Brain microvascular endothelial cell (primary cell): ENCODE measurements around the gene B3GAT3.

Experiments
- DNase-seq: peaks from one replicate; pipeline ENCODE4 v3.0.0-alpha.2; 2020
- H3K27ac ChIP-seq: fragments of 250-450 bp; sonication (Bioruptor Pico); 2 replicates; pipeline ENCODE4 v1.5.1; 2020; ENCODE audit warnings: mild to moderate bottlenecking, moderate library complexity
- H3K27me3 ChIP-seq: fragments of 250-450 bp; sonication (Bioruptor Pico); replicated peaks from 2 replicates; pipeline ENCODE4 v1.5.1; 2020; ENCODE audit warnings: mild to moderate bottlenecking
- H3K36me3 ChIP-seq: fragments of 250-450 bp; sonication (Bioruptor Pico); replicated peaks from 2 replicates; pipeline ENCODE4 v1.5.1; 2020; ENCODE audit warnings: mild to moderate bottlenecking
- H3K4me3 ChIP-seq: 2 replicates; pipeline ENCODE4 v1.5.1; 2011; ENCODE audit warnings: low read depth, mild to moderate bottlenecking, control low read depth, low read length, moderate library complexity
- CTCF ChIP-seq: IDR thresholded peaks from 2 replicates; pipeline ENCODE4 v1.5.1; 2011; ENCODE audit warnings: low read depth, mild to moderate bottlenecking, moderate library complexity, low read length, control low read depth, inconsistent platforms; ENCODE audit errors: missing control alignments
- in situ Hi-C: cut with HindIII; loops from 2 replicates; pipeline ENCODE4 v1.10.0; 2017; ENCODE audit warnings: low sequenced_read_pairs, low pct_ligation_motif_present

The B3GAT3 gene

DNA sequence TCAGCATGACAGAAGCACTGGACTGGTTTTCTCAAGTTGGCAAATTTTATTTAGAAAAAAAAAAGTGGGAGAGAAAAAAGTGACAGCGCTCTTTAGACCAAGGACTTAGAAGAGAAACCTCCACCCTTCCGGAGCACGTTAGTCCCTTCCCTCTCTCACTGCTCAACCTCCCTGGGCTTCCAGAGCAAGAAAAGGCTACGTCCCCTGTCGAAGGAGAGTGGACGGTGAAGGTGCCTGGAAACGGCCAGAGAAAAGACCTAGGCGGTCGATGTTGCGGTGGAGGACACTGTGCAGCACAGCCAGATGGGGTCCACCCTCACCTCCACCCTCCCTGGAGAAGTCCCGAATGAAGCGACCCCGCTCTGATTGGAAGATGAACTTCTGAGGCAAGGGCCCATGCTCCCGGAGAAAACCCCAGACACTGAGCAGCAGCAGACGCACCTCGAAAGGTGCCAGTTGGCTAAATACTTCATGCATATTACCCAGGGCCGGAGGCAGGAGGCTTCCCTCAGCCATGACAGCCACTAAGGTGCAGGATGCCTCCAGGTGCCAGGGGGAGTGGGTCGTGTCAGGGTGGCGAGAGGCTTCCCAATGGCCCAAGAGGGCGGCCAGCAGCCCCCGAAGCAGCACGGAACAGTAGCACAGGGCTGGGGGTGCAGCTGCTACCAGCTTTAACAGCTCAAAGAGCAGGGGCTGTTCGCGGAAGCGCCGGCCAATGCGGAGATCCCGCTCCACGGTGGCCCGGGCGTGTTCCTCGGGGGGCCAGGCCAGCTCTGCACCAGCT, 25.2 kb upstream of the B3GAT3 start:
- H3K4me3 ChIP-seq: no peak overlapping the region
- in situ Hi-C loops: no loop called here
- no peak for TF ChIP-seq CTCF

GRCh38 chr11:62645946-62646824, 24.4 kb upstream of the B3GAT3 start, which contains the start of gene GANAB:
TSS of gene GANAB (minus strand) at chr11:62646613. CDS start at chr11:62646599, 14 bp downstream.
- TF ChIP-seq CTCF: no peak
- in situ Hi-C loops: no loop called here
- Histone ChIP-seq H3K36me3 (peaks cover 39% of the 10 kb centered on the region), H3K27ac (peak within 1 kb of the TSS; percentile 91), H3K27me3 (no peaks in the 10 kb centered on the region), H3K4me3 (peak within 1 kb of the TSS; percentile 89)
- peak; percentile 99 for DNase-seq

More for the DNA sequence above, 25.2 kb upstream of the B3GAT3 start:
- Histone ChIP-seq H3K27me3 (no peaks in the 10 kb centered on the region), H3K36me3 (peaks cover 39% of the 10 kb centered on the region), H3K27ac (no peak overlapping the region)
- no peak for DNase-seq

GRCh38 chr11:62645671-62645945, 23.8 kb upstream of the B3GAT3 start:
- TF ChIP-seq CTCF: no peak
- H3K36me3 ChIP-seq: peaks cover 39% of the 10 kb centered on the region
- no peak for DNase-seq
- H3K27ac ChIP-seq: peak overlapping the region; percentile 91
- H3K27me3 ChIP-seq: no peaks in the 10 kb centered on the region
- H3K4me3 ChIP-seq: peak overlapping the region; percentile 89
- in situ Hi-C loops: no loop called here

GRCh38 chr11:62644220-62644619, 22.4 kb upstream of the B3GAT3 start:
- TF ChIP-seq CTCF: no peak
- DNase-seq: no peak
- no peaks in the 10 kb centered on the region for H3K27me3 ChIP-seq
- H3K36me3 ChIP-seq: peaks cover 40% of the 10 kb centered on the region
- no peak overlapping the region for H3K27ac ChIP-seq
- no peak overlapping the region for H3K4me3 ChIP-seq
- in situ Hi-C loops: no loop called here

- TF ChIP-seq CTCF: no peak
- in situ Hi-C loops: no loop called here
These were observed 10.7 kb upstream of the B3GAT3 start for GRCh38 chr11:62632492-62632891.

More at GRCh38 chr11:62632492-62632891, 10.7 kb upstream of the B3GAT3 start:
- Histone ChIP-seq H3K4me3 (no peak overlapping the region), H3K36me3 (peaks cover 83% of the 10 kb centered on the region), H3K27ac (no peak overlapping the region), H3K27me3 (no peaks in the 10 kb centered on the region)
- DNase-seq: no peak
